Neural progenitor cell (in vitro differentiated cells): Measurements from ENCODE around the gene AUTS2. TPM values are rescaled to one million over a fixed set of nuclear protein-coding genes. Genes with fewer than 3 reads are reported as not detected.

ENCODE experiments used
- DNase-seq: peaks from one replicate; pipeline ENCODE4 v3.0.0-alpha.2; 2016; ENCODE audit warnings: low spot score
- H2AFZ ChIP-seq: fragments of 200-600 bp; sonication (generic); replicated peaks from 2 replicates; pipeline ENCODE4 v1.6.1; 2016; ENCODE audit warnings: antibody characterized with exemption
- H3F3A ChIP-seq: fragments of 200-600 bp; sonication (generic); 2 replicates; pipeline ENCODE4 v1.6.1; 2016; ENCODE audit warnings: antibody characterized with exemption, low read depth
- H3K27ac ChIP-seq: fragments of 200-600 bp; sonication (generic); 2 replicates; pipeline ENCODE4 v1.5.1; 2016; ENCODE audit warnings: mild to moderate bottlenecking
- H3K27me3 ChIP-seq: fragments of 200-600 bp; sonication (generic); 2 replicates; pipeline ENCODE4 v1.6.1; 2016; ENCODE audit warnings: mild to moderate bottlenecking, moderate library complexity
- H3K36me3 ChIP-seq: fragments of 200-600 bp; sonication (generic); 2 replicates; pipeline ENCODE4 v1.5.1; 2016
- H3K4me1 ChIP-seq: fragments of 200-600 bp; sonication (generic); 2 replicates; pipeline ENCODE4 v1.6.1; 2016; ENCODE audit warnings: mixed run types
- H3K4me2 ChIP-seq: fragments of 200-600 bp; sonication (generic); 2 replicates; pipeline ENCODE4 v1.6.1; 2016
- H3K4me3 ChIP-seq: fragments of 200-600 bp; sonication (generic); 2 replicates; pipeline ENCODE4 v1.5.1; 2016
- H3K79me2 ChIP-seq: fragments of 200-600 bp; sonication (generic); 2 replicates; pipeline ENCODE4 v1.6.1; 2016; ENCODE audit warnings: low read depth
- H3K9ac ChIP-seq: fragments of 200-600 bp; sonication (generic); 2 replicates; pipeline ENCODE4 v1.6.1; 2016
- H3K9me3 ChIP-seq: fragments of 200-600 bp; sonication (generic); 2 replicates; pipeline ENCODE4 v1.5.1; 2016; ENCODE audit warnings: low read depth
- H4K20me1 ChIP-seq: fragments of 200-600 bp; sonication (generic); 2 replicates; pipeline ENCODE4 v1.6.1; 2016; ENCODE audit warnings: low read depth
- H3K27ac Mint-ChIP-seq: 3 replicates; pipeline ENCODE4 v1.8.0; 2021; ENCODE audit warnings: mixed read lengths
- H3K27me3 Mint-ChIP-seq: 2 replicates; pipeline ENCODE4 v1.8.0; 2022; ENCODE audit warnings: low read depth, mild to moderate bottlenecking, inconsistent platforms, moderate library complexity, mixed read lengths; ENCODE audit not compliant: insufficient read depth
- H3K36me3 Mint-ChIP-seq: 3 replicates; pipeline ENCODE4 v1.8.0; 2021; ENCODE audit warnings: mixed read lengths
- H3K4me1 Mint-ChIP-seq: 3 replicates; pipeline ENCODE4 v1.8.0; 2021; ENCODE audit warnings: mixed read lengths
- H3K4me3 Mint-ChIP-seq: 3 replicates; pipeline ENCODE4 v1.8.0; 2021; ENCODE audit warnings: mild to moderate bottlenecking, moderate library complexity, mixed read lengths
- H3K9me3 Mint-ChIP-seq: 3 replicates; pipeline ENCODE4 v1.8.0; 2020; ENCODE audit warnings: mixed read lengths
- EZH2 ChIP-seq: fragments of 200-600 bp; sonication (generic); IDR thresholded peaks from 2 replicates; pipeline ENCODE4 v1.6.1; 2017; ENCODE audit warnings: antibody characterized with exemption, mild to moderate bottlenecking, moderate library complexity
- EZH2phosphoT487 ChIP-seq: fragments of 200-600 bp; sonication (generic); IDR thresholded peaks from 2 replicates; pipeline ENCODE4 v1.6.1; 2017; ENCODE audit warnings: antibody characterized with exemption
- total RNA-seq: library from RNA; depleted of rRNA; stranded (reverse); fragments of >200 nt; gene quantifications from 2 replicates; pipeline ENCODE4 v1.2.3, GENCODE V29; 2015; ENCODE audit warnings: low replicate concordance
- TF ChIP-seq, protein P1 (sequence below): fragments of 200-600 bp; sonication (generic); IDR thresholded peaks from 2 replicates; pipeline ENCODE4 v1.5.1; 2017; ENCODE audit warnings: antibody characterized with exemption, mild to moderate bottlenecking

The AUTS2 gene
- total RNA-seq, 1 donor from 2014 or later = 50.0 TPM

DNA sequence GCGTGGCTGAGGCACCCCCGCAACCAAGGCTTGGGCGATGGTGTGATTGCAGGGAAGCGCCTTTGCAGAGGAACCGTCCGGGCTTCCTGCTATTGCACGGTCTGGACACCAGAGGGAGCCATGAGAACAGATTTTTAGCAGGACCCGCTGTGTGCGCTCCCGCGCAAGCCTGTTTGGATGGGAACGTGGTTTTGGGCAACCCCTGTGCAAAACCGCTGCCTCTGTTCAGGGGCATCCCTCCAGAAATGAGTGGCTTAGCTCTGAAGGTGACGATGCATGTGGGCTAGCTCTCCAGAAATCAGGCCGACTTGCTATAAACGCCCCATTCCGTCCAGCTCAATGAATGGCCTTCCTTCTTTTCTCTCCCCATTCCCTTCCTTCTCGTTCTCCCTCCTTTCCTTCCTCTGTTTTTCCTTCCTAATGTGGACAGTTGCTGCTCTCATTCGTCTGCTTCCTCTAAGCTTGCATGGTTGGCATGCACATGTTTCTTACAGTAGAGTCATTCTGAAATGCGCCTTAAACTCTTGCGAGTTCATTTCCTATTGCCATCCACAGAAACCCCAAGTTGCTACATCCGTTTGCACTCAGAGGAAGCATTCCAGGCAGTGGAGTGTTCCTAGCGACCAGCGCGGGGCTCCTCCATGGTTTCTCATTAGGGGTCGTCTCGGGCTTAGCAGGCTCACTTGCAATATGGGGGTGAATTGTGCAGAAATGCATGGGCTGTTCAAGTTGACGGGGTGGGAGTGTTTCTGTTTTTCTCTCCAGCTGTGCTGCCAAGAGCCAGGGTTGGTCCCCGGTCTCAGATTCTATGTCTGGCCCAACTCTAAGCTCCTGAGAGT, 1231.2 kb downstream of the AUTS2 start:
- Histone ChIP-seq H3K27ac (no peak overlapping the region), H2AFZ (peak overlapping the region; percentile 96), H4K20me1 (no peaks in the 10 kb centered on the region), H3K27me3 (no peaks in the 10 kb centered on the region), H3K4me3 (peak overlapping the region; percentile 12), H3K79me2 (no peaks in the 10 kb centered on the region), H3K9ac (no peak overlapping the region), H3F3A (peaks cover 7% of the 10 kb centered on the region), H3K4me2 (peak overlapping the region; percentile 62), H3K4me1 (peaks cover 11% of the 10 kb centered on the region), H3K9me3 (no peaks in the 10 kb centered on the region), H3K36me3 (no peaks in the 10 kb centered on the region)
- Mint-ChIP-seq H3K27me3 (peaks cover 7% of the 10 kb centered on the region), H3K27ac (no peak overlapping the region), H3K9me3 (no peaks in the 10 kb centered on the region), H3K36me3 (no peaks in the 10 kb centered on the region), H3K4me1 (peaks cover 13% of the 10 kb centered on the region), H3K4me3 (peak overlapping the region; percentile 62)
- peak; percentile 79 for DNase-seq
- TF ChIP-seq EZH2phosphoT487 (no peak), EZH2 (no peak)
- TF ChIP-seq, protein P1, sequence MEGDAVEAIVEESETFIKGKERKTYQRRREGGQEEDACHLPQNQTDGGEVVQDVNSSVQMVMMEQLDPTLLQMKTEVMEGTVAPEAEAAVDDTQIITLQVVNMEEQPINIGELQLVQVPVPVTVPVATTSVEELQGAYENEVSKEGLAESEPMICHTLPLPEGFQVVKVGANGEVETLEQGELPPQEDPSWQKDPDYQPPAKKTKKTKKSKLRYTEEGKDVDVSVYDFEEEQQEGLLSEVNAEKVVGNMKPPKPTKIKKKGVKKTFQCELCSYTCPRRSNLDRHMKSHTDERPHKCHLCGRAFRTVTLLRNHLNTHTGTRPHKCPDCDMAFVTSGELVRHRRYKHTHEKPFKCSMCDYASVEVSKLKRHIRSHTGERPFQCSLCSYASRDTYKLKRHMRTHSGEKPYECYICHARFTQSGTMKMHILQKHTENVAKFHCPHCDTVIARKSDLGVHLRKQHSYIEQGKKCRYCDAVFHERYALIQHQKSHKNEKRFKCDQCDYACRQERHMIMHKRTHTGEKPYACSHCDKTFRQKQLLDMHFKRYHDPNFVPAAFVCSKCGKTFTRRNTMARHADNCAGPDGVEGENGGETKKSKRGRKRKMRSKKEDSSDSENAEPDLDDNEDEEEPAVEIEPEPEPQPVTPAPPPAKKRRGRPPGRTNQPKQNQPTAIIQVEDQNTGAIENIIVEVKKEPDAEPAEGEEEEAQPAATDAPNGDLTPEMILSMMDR = peak; percentile 77

DNA sequence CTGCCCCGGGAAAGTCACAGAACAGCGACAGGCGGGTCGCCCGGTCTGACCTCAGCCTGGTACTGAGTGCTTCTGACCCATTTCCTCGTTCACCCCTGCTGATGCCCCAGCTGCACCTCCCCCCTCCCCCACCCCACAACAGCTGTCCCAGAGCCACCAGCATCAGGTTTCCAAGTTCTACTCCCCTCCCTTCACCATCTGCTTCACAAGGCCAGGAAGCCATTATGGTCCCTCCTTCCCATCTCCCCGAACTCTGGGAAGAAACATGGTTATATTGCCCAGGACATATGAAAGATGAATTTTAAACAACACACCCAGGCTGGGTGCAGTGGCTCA, 1231.8 kb downstream of the AUTS2 start:
- no peaks in the 10 kb centered on the region for H3K9me3 ChIP-seq
- H3K4me1 ChIP-seq = peaks cover 11% of the 10 kb centered on the region
- Mint-ChIP-seq H3K9me3 (peaks cover 3% of the 10 kb centered on the region), H3K4me1 (peaks cover 13% of the 10 kb centered on the region), H3K4me3 (no peak overlapping the region), H3K27ac (no peak overlapping the region), H3K27me3 (peaks cover 7% of the 10 kb centered on the region), H3K36me3 (no peaks in the 10 kb centered on the region)
- H3K27me3 ChIP-seq = no peaks in the 10 kb centered on the region
- TF ChIP-seq EZH2phosphoT487 (no peak), EZH2 (no peak)
- TF ChIP-seq, protein P1 = no peak
- peaks cover 7% of the 10 kb centered on the region for H3F3A ChIP-seq
- H2AFZ ChIP-seq = peak overlapping the region; percentile 96
- DNase-seq = no peak
- no peaks in the 10 kb centered on the region for H3K36me3 ChIP-seq
- no peak overlapping the region for H3K4me3 ChIP-seq
- H3K27ac ChIP-seq = no peak overlapping the region
- H3K4me2 ChIP-seq = peak overlapping the region; percentile 62
- no peak overlapping the region for H3K9ac ChIP-seq
- H3K79me2 ChIP-seq = no peaks in the 10 kb centered on the region
- no peaks in the 10 kb centered on the region for H4K20me1 ChIP-seq

DNA sequence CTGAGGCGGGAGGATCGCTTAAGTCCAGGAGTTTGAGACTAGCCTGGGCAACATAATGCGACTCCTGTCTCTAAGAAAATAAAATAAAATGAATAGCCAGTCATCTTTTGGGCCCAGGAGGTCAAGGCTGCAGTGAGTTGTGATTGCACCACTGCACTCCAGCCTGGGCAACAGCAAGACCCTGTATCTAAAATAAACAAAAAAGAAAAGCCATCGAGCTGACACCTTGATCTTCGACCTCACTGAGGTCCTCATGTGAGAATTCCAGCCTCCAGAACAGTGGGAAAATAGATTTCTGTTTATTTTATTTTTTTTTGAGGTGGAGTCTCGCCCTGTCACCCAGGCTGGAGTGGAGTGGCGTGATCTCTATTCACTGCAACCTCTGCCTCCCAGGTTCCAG, 1232.2 kb downstream of the AUTS2 start:
- H4K20me1 ChIP-seq = no peaks in the 10 kb centered on the region
- TF ChIP-seq EZH2 = no peak
- no peak for TF ChIP-seq EZH2phosphoT487
- TF ChIP-seq, protein P1 = no peak
- H3K79me2 ChIP-seq = no peaks in the 10 kb centered on the region
- Mint-ChIP-seq H3K4me3 (no peak overlapping the region), H3K4me1 (peaks cover 13% of the 10 kb centered on the region), H3K27me3 (peaks cover 7% of the 10 kb centered on the region), H3K9me3 (peaks cover 6% of the 10 kb centered on the region), H3K36me3 (no peaks in the 10 kb centered on the region), H3K27ac (no peak overlapping the region)
- H3K27me3 ChIP-seq = no peaks in the 10 kb centered on the region
- no peaks in the 10 kb centered on the region for H3K9me3 ChIP-seq
- H3K4me2 ChIP-seq = no peak overlapping the region
- no peak overlapping the region for H3K4me3 ChIP-seq
- H2AFZ ChIP-seq = no peak overlapping the region
- no peak for DNase-seq
- peaks cover 7% of the 10 kb centered on the region for H3F3A ChIP-seq
- peaks cover 11% of the 10 kb centered on the region for H3K4me1 ChIP-seq
- no peaks in the 10 kb centered on the region for H3K36me3 ChIP-seq
- no peak overlapping the region for H3K27ac ChIP-seq
- no peak overlapping the region for H3K9ac ChIP-seq
